Parathyroid adenoma (tissue), 2 donors: Measurements from ENCODE around the gene IBA57.

ENCODE experiments used
- H2AFZ ChIP-seq: fragments of 300-600 bp; sonication (generic); one replicate; pipeline ENCODE4 v1.7.0; 2017; ENCODE audit warnings: antibody characterized with exemption, mild to moderate bottlenecking
- H3K27ac ChIP-seq: fragments of 300-600 bp; sonication (generic); one replicate; pipeline ENCODE4 v1.7.0; 2017
- H3K27me3 ChIP-seq: fragments of 300-600 bp; sonication (generic); one replicate; pipeline ENCODE4 v1.7.0; 2017; ENCODE audit warnings: low read length; ENCODE audit not compliant: control insufficient read depth, insufficient read depth
- H3K36me3 ChIP-seq: fragments of 300-600 bp; sonication (generic); one replicate; pipeline ENCODE4 v1.7.0; 2017; ENCODE audit warnings: low read length; ENCODE audit not compliant: control insufficient read depth, insufficient read depth
- H3K4me1 ChIP-seq: fragments of 300-600 bp; sonication (generic); one replicate; pipeline ENCODE4 v1.7.0; 2017; ENCODE audit warnings: control low read depth
- H3K4me2 ChIP-seq: fragments of 300-600 bp; sonication (generic); one replicate; pipeline ENCODE4 v1.7.0; 2017; ENCODE audit warnings: low read length
- H3K4me3 ChIP-seq: fragments of 300-600 bp; sonication (generic); one replicate; pipeline ENCODE4 v1.7.0; 2017; ENCODE audit warnings: low read depth, low read length
- H3K79me2 ChIP-seq: fragments of 300-600 bp; sonication (generic); one replicate; pipeline ENCODE4 v1.7.0; 2017; ENCODE audit warnings: control low read depth
- H3K9ac ChIP-seq: fragments of 300-600 bp; sonication (generic); one replicate; pipeline ENCODE4 v1.7.0; 2017; ENCODE audit warnings: mild to moderate bottlenecking
- H3K9me3 ChIP-seq: fragments of 300-600 bp; sonication (generic); one replicate; pipeline ENCODE4 v1.7.0; 2017; ENCODE audit warnings: low read length; ENCODE audit not compliant: control insufficient read depth
- CTCF ChIP-seq: fragments of 300-600 bp; sonication (generic); IDR thresholded peaks from one replicate; pipeline ENCODE4 v1.7.0; 2017; ENCODE audit warnings: antibody characterized with exemption, mild to moderate bottlenecking
- donor health status: primary hyperparathyroidism.

Gene IBA57

GRCh38 chr1:228206582-228207351 lies 41.2 kb downstream of the IBA57 start:
- peaks cover 3% of the 10 kb centered on the region for H3K4me1 ChIP-seq
- H3K9ac ChIP-seq = no peak overlapping the region
- no peak overlapping the region for H3K4me3 ChIP-seq
- H3K4me2 ChIP-seq = no peak overlapping the region
- H3K79me2 ChIP-seq = no peaks in the 10 kb centered on the region
- H3K27me3 ChIP-seq = no peaks in the 10 kb centered on the region
- H3K27ac ChIP-seq = no peak overlapping the region
- TF ChIP-seq CTCF = no peak
- H3K36me3 ChIP-seq = no peaks in the 10 kb centered on the region
- H2AFZ ChIP-seq = peak overlapping the region; percentile 17
- no peaks in the 10 kb centered on the region for H3K9me3 ChIP-seq

GRCh38 chr1:228207381-228207810 lies 41.8 kb downstream of the IBA57 start:
- no peak overlapping the region for H2AFZ ChIP-seq
- no peak overlapping the region for H3K9ac ChIP-seq
- no peak overlapping the region for H3K27ac ChIP-seq
- H3K4me1 ChIP-seq = peaks cover 3% of the 10 kb centered on the region
- H3K27me3 ChIP-seq = no peaks in the 10 kb centered on the region
- H3K9me3 ChIP-seq = no peaks in the 10 kb centered on the region
- no peak overlapping the region for H3K4me3 ChIP-seq
- H3K4me2 ChIP-seq = no peak overlapping the region
- H3K36me3 ChIP-seq = no peaks in the 10 kb centered on the region
- no peak for TF ChIP-seq CTCF
- no peaks in the 10 kb centered on the region for H3K79me2 ChIP-seq

- no peak within 1 kb of the TSS for H3K4me2 ChIP-seq
- H3K9me3 ChIP-seq = no peaks in the 10 kb centered on the region
- no peak within 1 kb of the TSS for H2AFZ ChIP-seq
- H3K4me1 ChIP-seq = peaks cover 3% of the 10 kb centered on the region
- H3K36me3 ChIP-seq = no peaks in the 10 kb centered on the region
- no peak for TF ChIP-seq CTCF
- no peak within 1 kb of the TSS for H3K4me3 ChIP-seq
- no peaks in the 10 kb centered on the region for H3K79me2 ChIP-seq
- no peak within 1 kb of the TSS for H3K9ac ChIP-seq
- H3K27me3 ChIP-seq = no peaks in the 10 kb centered on the region
- H3K27ac ChIP-seq = no peak within 1 kb of the TSS
Observed at GRCh38 chr1:228207851-228208821, 42.5 kb downstream of the IBA57 start, which contains the start of gene OBSCN. TSS of gene OBSCN (plus strand) at chr1:228208044. CDS start at chr1:228211784, 3,740 bp downstream.

GRCh38 chr1:228208831-228209551 lies 43.4 kb downstream of the IBA57 start:
- Histone ChIP-seq H3K79me2 (no peaks in the 10 kb centered on the region), H3K27ac (no peak overlapping the region), H3K36me3 (no peaks in the 10 kb centered on the region), H3K9me3 (no peaks in the 10 kb centered on the region), H3K4me3 (no peak overlapping the region), H3K9ac (no peak overlapping the region), H3K4me1 (peaks cover 3% of the 10 kb centered on the region), H3K27me3 (no peaks in the 10 kb centered on the region), H2AFZ (no peak overlapping the region), H3K4me2 (no peak overlapping the region)
- TF ChIP-seq CTCF = no peak
